Osteoblast (primary cell): Measurements from ENCODE around the gene HM13. TPM values are rescaled to one million over a fixed set of nuclear protein-coding genes. Genes with fewer than 3 reads are reported as not detected.

ENCODE experiments used
- DNase-seq: peaks from one replicate; pipeline ENCODE4 v3.0.0; 2011; ENCODE audit warnings: low spot score, mixed read lengths; ENCODE audit not compliant: insufficient read length; ENCODE audit errors: missing footprints
- H2AFZ ChIP-seq: 2 replicates; pipeline ENCODE4 v1.6.0; 2011; ENCODE audit warnings: mild to moderate bottlenecking, low read length
- H3K27ac ChIP-seq: 2 replicates; pipeline ENCODE4 v1.5.1; 2011; ENCODE audit warnings: mild to moderate bottlenecking, low read depth, low read length, moderate library complexity
- H3K27me3 ChIP-seq: 2 replicates; pipeline ENCODE4 v1.6.0; 2012; ENCODE audit warnings: mild to moderate bottlenecking, control low read depth, inconsistent platforms, low read length, moderate library complexity; ENCODE audit not compliant: insufficient read depth
- H3K36me3 ChIP-seq: 2 replicates; pipeline ENCODE4 v1.5.1; 2011; ENCODE audit warnings: mild to moderate bottlenecking, low read length, control low read depth, moderate library complexity; ENCODE audit not compliant: insufficient read depth
- H3K4me1 ChIP-seq: 2 replicates; pipeline ENCODE4 v1.5.1; 2011; ENCODE audit warnings: mild to moderate bottlenecking, low read length, control low read depth, moderate library complexity; ENCODE audit not compliant: insufficient read depth
- H3K4me2 ChIP-seq: 2 replicates; pipeline ENCODE4 v1.6.0; 2011; ENCODE audit warnings: mild to moderate bottlenecking, low read length; ENCODE audit not compliant: insufficient read depth
- H3K4me3 ChIP-seq: fragments of 200-600 bp; sonication (generic); 3 replicates; pipeline ENCODE4 v1.5.1; 2012; ENCODE audit warnings: mild to moderate bottlenecking, low read length, inconsistent platforms; ENCODE audit not compliant: insufficient read depth
- H3K79me2 ChIP-seq: 2 replicates; pipeline ENCODE4 v1.6.0; 2012; ENCODE audit warnings: mild to moderate bottlenecking, low read length, control low read depth, inconsistent platforms; ENCODE audit not compliant: insufficient read depth
- H3K9me3 ChIP-seq: 2 replicates; pipeline ENCODE4 v1.5.1; 2011; ENCODE audit warnings: low read depth, low read length, control low read depth
- H4K20me1 ChIP-seq: 2 replicates; pipeline ENCODE4 v1.6.0; 2012; ENCODE audit warnings: mild to moderate bottlenecking, low read length, control low read depth; ENCODE audit not compliant: insufficient read depth
- total RNA-seq: library from RNA; depleted of rRNA; stranded (reverse); fragments of >200 nt; gene quantifications from 2 replicates; pipeline ENCODE4 v1.2.3, GENCODE V29; 2012
- TF ChIP-seq, protein P1 (sequence below): IDR thresholded peaks from 2 replicates; pipeline ENCODE4 v1.5.1; 2011; ENCODE audit warnings: mild to moderate bottlenecking, low read depth, low read length, moderate library complexity; ENCODE audit errors: extremely low read depth

Gene HM13
- total RNA-seq, 1 donor: 85.8 TPM

DNA sequence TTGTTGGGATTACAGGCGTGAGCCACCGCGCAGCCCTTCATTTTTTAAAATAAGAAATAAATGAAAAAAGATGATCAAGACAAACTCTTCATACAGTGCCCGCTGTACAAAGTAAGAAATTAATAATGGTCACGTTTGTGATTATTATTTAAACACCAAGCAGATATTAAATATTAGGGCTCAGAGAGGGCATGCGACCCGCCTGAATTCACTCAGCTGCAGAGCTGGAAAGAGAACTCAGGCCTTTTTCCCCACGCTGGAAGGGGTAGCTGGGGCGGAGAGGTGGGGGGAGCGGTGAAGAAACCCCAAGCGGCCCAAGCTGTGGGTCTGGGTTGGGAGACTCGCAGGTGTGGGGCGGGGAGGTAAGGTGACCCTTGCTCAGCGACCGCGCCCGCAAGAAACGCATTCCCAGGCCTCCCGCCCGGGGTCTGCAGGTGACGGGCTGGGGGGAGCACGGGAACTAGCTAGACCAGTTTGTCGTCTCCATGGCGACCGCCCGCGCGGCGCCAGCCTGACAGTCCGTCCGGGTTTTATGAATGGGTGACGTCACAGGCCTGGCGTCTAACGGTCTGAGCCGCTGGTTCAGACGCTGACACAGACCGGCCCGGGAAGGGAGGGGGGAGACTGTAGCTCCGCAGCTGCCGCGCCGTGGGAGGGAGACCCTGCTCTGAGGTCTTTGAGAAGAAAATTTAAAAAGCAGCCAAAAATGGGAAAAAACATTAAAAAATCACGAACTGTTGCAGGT is 89.8 kb downstream of the HM13 start:
- TF ChIP-seq, protein P1, sequence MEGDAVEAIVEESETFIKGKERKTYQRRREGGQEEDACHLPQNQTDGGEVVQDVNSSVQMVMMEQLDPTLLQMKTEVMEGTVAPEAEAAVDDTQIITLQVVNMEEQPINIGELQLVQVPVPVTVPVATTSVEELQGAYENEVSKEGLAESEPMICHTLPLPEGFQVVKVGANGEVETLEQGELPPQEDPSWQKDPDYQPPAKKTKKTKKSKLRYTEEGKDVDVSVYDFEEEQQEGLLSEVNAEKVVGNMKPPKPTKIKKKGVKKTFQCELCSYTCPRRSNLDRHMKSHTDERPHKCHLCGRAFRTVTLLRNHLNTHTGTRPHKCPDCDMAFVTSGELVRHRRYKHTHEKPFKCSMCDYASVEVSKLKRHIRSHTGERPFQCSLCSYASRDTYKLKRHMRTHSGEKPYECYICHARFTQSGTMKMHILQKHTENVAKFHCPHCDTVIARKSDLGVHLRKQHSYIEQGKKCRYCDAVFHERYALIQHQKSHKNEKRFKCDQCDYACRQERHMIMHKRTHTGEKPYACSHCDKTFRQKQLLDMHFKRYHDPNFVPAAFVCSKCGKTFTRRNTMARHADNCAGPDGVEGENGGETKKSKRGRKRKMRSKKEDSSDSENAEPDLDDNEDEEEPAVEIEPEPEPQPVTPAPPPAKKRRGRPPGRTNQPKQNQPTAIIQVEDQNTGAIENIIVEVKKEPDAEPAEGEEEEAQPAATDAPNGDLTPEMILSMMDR: no peak
- peaks cover 21% of the 10 kb centered on the region for H4K20me1 ChIP-seq
- peak overlapping the region; percentile 97 for H3K4me3 ChIP-seq
- H3K27me3 ChIP-seq: no peaks in the 10 kb centered on the region
- peaks cover 46% of the 10 kb centered on the region for H3K4me1 ChIP-seq
- peak overlapping the region; percentile 97 for H3K4me2 ChIP-seq
- H3K9me3 ChIP-seq: no peaks in the 10 kb centered on the region
- peaks cover 19% of the 10 kb centered on the region for H3K79me2 ChIP-seq
- peak overlapping the region; percentile 51 for H2AFZ ChIP-seq
- peak; percentile 98 for DNase-seq
- peak overlapping the region; percentile 98 for H3K27ac ChIP-seq
- H3K36me3 ChIP-seq: peaks cover 9% of the 10 kb centered on the region

- H4K20me1 ChIP-seq: peaks cover 21% of the 10 kb centered on the region
Observed at GRCh38 chr20:31604567-31605030, 90.4 kb downstream of the HM13 start.

GRCh38 chr20:31605031-31605901 is 91.0 kb downstream of the HM13 start, which contains the start of gene ID1:
Gene ID1 (plus strand): TSS chr20:31605289. CDS start chr20:31605388, 99 bp downstream.
- Histone ChIP-seq H3K4me1 (peaks cover 46% of the 10 kb centered on the region), H3K27ac (peak within 1 kb of the TSS; percentile 98), H3K4me3 (peak within 1 kb of the TSS; percentile 97), H3K79me2 (peaks cover 19% of the 10 kb centered on the region), H3K36me3 (peaks cover 9% of the 10 kb centered on the region), H3K4me2 (peak within 1 kb of the TSS; percentile 97), H3K9me3 (no peaks in the 10 kb centered on the region), H3K27me3 (no peaks in the 10 kb centered on the region), H2AFZ (peak within 1 kb of the TSS; percentile 62), H4K20me1 (peaks cover 21% of the 10 kb centered on the region)
- TF ChIP-seq, protein P1: no peak
- peak; percentile 99 for DNase-seq

More at GRCh38 chr20:31604567-31605030, 90.4 kb downstream of the HM13 start:
- no peaks in the 10 kb centered on the region for H3K27me3 ChIP-seq
- peaks cover 19% of the 10 kb centered on the region for H3K79me2 ChIP-seq
- peak overlapping the region; percentile 97 for H3K4me2 ChIP-seq
- H3K36me3 ChIP-seq: peaks cover 9% of the 10 kb centered on the region
- H3K4me3 ChIP-seq: peak overlapping the region; percentile 97
- DNase-seq: no peak
- H3K4me1 ChIP-seq: peaks cover 46% of the 10 kb centered on the region
- no peaks in the 10 kb centered on the region for H3K9me3 ChIP-seq
- TF ChIP-seq, protein P1: no peak
- peak overlapping the region; percentile 98 for H3K27ac ChIP-seq
- no peak overlapping the region for H2AFZ ChIP-seq
